ENCODE measurements around the gene PHF10.

Gene PHF10

DNA sequence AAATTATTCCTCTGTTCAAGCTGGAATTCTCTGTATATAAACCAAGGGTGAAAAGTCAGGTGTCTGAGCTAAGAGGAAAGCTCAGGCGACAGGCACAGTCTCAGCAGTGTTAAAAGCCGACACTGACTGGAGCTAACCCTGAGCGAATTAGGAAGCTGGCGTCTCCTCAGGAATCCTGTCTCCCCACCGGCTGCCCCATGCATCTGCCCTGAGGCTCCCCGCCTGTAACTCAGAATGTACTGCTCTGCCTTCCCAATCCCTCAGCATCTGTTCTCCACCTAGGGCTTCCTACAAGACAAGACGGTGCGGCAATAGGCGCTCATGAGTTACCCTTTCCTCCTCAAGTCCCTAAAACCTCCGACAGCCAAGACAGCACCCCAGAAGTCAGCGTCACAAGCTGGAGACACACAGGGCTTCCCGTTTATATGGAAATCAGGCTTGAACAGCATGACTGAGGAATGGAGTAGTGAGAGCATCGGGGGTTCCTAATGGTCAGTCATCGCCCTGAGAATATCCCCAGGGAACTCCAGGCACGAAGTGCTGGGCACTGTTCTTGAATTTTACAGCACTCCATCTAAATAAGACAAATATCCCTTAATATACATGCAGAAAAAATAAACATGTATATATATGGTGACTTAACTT lies 56.0 kb downstream of the PHF10 start:
- in situ Hi-C loops (cut with MboI; ENCODE audit: low sequenced_read_pairs, unreplicated experiment): no loop called here
- no peak for DNase-seq (ENCODE audit: low spot score)
- TF ChIP-seq, protein P1, sequence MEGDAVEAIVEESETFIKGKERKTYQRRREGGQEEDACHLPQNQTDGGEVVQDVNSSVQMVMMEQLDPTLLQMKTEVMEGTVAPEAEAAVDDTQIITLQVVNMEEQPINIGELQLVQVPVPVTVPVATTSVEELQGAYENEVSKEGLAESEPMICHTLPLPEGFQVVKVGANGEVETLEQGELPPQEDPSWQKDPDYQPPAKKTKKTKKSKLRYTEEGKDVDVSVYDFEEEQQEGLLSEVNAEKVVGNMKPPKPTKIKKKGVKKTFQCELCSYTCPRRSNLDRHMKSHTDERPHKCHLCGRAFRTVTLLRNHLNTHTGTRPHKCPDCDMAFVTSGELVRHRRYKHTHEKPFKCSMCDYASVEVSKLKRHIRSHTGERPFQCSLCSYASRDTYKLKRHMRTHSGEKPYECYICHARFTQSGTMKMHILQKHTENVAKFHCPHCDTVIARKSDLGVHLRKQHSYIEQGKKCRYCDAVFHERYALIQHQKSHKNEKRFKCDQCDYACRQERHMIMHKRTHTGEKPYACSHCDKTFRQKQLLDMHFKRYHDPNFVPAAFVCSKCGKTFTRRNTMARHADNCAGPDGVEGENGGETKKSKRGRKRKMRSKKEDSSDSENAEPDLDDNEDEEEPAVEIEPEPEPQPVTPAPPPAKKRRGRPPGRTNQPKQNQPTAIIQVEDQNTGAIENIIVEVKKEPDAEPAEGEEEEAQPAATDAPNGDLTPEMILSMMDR (IDR thresholded peaks at IDR 0.05; ENCODE audit: borderline replicate concordance, control extremely low read depth, extremely low read depth, insufficient read depth, missing control alignments): no peak

DNA sequence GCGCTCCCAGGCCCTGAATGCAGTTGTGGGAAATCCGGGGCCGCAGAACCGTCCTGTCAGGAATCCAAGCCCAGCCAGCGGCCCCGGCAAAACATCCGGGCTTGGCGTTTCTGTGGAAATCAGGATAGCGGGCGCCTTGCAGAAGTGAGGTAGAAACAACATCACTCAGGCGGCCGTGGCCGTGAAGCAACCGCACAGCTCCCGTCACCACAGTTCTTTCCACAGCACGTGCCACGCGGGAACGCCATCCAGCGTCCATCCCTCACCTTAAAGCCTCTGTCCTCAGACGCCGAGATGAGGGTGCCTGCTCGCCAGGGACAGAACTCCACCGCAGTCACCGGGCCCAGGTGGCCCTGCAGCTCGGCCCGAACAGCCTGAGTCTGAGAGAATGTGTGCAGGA lies 56.6 kb downstream of the PHF10 start:
- in situ Hi-C loops (cut with MboI; ENCODE audit: low sequenced_read_pairs, unreplicated experiment): no loop called here
- DNase-seq (ENCODE audit: low spot score): no peak
- TF ChIP-seq, protein P1 (IDR thresholded peaks at IDR 0.05; ENCODE audit: borderline replicate concordance, control extremely low read depth, extremely low read depth, insufficient read depth, missing control alignments): no peak

DNA sequence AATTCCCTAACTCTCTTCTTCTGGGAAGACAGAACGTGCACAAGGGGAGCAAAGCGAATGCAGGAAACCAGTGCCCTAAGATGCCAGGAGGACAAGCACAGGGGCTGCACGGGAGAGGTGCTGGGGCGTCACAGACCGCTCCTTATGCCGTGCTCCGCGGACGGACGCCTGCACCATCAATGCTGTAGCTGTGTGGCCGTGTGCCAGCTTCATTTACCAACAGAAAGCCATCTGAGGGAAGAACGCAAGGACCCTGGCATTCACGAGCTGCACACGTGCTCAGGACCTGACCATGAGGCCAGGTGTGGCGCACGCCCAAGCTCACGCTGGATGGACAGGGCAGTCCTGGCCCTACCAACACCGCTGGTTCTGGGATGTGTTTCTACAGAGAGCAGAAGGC lies 57.9 kb downstream of the PHF10 start:
- no peak for DNase-seq (ENCODE audit: low spot score)
- in situ Hi-C loops (cut with MboI; ENCODE audit: low sequenced_read_pairs, unreplicated experiment): no loop called here
- TF ChIP-seq, protein P1 (IDR thresholded peaks at IDR 0.05; ENCODE audit: borderline replicate concordance, control extremely low read depth, extremely low read depth, insufficient read depth, missing control alignments): no peak

DNA sequence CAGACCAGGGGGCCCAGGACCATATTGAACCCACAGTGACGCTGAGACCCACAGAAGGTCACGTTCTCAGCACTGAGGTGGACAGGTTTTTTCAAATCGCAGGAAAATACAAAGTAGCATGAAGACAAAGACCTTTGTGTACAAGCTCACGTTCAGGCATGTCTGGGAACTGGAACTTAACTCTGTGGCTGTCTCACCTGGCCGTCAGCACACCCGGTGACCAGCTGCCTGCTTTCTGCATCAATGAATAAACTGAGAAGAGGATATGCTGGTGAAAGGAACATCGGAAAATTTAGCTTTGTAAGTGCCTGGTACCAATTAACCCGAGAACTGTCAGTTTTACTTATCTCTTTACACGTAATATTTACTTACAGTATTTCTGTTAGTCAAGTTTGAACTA lies 59.0 kb downstream of the PHF10 start:
- no peak for DNase-seq (ENCODE audit: low spot score)
- in situ Hi-C loops (cut with MboI; ENCODE audit: low sequenced_read_pairs, unreplicated experiment): no loop called here
- TF ChIP-seq, protein P1 (IDR thresholded peaks at IDR 0.05; ENCODE audit: borderline replicate concordance, control extremely low read depth, extremely low read depth, insufficient read depth, missing control alignments): no peak

DNA sequence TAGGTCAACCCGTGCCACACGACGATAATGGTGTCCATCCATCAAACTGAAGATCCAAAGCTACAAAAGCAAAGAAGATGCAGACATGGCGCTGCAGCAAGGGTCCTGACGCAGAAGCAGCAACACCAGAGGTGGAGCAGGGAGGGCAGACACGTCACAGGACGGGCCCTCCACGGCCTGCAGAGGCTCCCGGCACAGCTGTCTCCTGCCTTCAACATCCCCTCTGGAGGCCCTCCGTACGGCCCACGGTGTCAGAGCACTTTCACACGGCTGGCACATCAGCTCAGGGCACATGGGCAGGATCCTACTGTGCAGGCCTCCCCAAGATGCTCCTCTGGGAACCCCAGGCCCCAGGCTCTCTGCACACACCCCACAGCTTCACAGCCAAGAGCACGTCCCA lies 60.1 kb downstream of the PHF10 start:
- in situ Hi-C loops (cut with MboI; ENCODE audit: low sequenced_read_pairs, unreplicated experiment): no loop called here
- no peak for DNase-seq (ENCODE audit: low spot score)
- TF ChIP-seq, protein P1 (IDR thresholded peaks at IDR 0.05; ENCODE audit: borderline replicate concordance, control extremely low read depth, extremely low read depth, insufficient read depth, missing control alignments): no peak

DNA sequence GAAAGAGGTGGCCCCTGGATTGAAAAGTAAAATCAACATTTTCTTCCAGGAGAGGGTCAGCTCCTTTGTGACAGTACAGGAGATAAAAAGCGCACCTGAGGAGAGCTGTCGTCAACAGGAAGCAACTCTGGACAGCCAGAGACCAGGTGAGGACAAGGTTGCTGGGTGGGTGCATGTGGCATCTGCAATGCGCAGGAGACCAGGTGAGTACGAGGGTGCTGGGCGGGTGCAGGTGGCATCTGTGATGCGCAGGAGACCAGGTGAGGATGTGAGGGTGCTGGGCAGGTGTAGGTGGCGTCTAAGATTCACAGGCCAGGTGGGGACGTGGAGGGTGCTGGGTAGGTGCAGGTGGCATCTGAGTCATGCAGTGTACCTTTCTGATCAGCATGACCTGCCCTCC lies 60.8 kb downstream of the PHF10 start:
- no peak for DNase-seq (ENCODE audit: low spot score)
- TF ChIP-seq, protein P1 (IDR thresholded peaks at IDR 0.05; ENCODE audit: borderline replicate concordance, control extremely low read depth, extremely low read depth, insufficient read depth, missing control alignments): no peak
- in situ Hi-C loops (cut with MboI; ENCODE audit: low sequenced_read_pairs, unreplicated experiment): no loop called here
